Epithelial cell of proximal tubule (primary cell): ENCODE measurements around the gene PARP12. TPM values are rescaled to one million over a fixed set of nuclear protein-coding genes. Genes with fewer than 3 reads are reported as not detected.

Source experiments
- DNase-seq: peaks from one replicate; pipeline ENCODE4 v3.0.0-alpha.2; 2011; ENCODE audit warnings: low read depth
- H3K4me3 ChIP-seq: 2 replicates; pipeline ENCODE4 v1.5.1; 2011; ENCODE audit warnings: low read depth, mild to moderate bottlenecking, low read length
- CTCF ChIP-seq: conservative IDR thresholded peaks from 2 replicates; pipeline ENCODE4 v1.5.1; 2012; ENCODE audit warnings: low read depth, mild to moderate bottlenecking, low read length
- total RNA-seq: library from RNA; depleted of rRNA; stranded (reverse); fragments of >200 nt; gene quantifications from 2 replicates; pipeline ENCODE4 v1.2.3, GENCODE V29; 2015

The PARP12 gene
- total RNA-seq, 1 donor from 2014 or later, result 20.9 TPM

DNA sequence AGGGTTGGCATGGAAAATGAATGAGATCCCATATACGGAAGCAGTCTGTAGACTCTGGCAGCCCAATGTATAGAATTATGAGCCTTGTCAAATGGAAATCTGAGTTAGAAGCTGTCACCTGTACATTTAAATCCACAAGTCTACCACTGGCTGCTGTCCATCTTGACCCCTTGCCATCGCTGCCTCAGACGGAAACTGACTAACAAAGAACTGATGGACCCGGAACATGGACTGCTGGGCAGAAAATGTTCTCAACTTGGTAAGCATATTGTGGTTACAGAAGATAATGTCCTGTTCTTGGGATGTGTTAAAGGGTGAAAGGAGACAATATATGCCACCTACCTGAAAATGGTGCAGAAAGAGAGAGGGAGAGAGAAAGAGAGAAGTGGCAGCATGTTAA is 37.5 kb downstream of the PARP12 start:
- no peak for DNase-seq
- no peak overlapping the region for H3K4me3 ChIP-seq
- no peak for TF ChIP-seq CTCF

GRCh38 chr7:140024585-140024984 is 38.2 kb downstream of the PARP12 start:
- DNase-seq, result no peak
- H3K4me3 ChIP-seq, result no peak overlapping the region
- no peak for TF ChIP-seq CTCF

DNA sequence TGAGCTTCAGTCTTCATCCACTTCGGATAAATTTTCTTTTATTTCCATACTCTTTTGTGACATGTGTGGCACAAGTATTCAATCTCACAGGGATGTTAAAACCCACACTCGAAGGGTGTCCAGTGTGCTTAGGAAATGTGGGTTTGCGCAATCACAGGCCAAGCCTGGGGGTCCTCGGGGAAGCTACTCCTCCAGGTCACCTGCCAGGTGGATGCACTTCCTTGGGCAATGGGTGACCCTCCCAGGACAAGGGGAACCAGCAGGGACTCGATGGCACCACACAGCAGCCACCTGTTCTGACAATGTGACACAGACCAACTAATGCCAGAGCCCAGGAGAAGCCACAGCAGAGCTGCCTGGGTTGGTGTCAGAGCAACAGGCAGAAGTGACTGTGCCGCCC is 39.0 kb downstream of the PARP12 start:
- no peak for TF ChIP-seq CTCF

GRCh38 chr7:140022582-140023211 is 40.1 kb downstream of the PARP12 start:
- no peak for DNase-seq
- no peak overlapping the region for H3K4me3 ChIP-seq
- no peak for TF ChIP-seq CTCF

More for the DNA sequence above, 39.0 kb downstream of the PARP12 start:
- no peak for DNase-seq
- H3K4me3 ChIP-seq, result no peak overlapping the region

- DNase-seq, result no peak
- no peak overlapping the region for H3K4me3 ChIP-seq
- TF ChIP-seq CTCF, result no peak
Observed at GRCh38 chr7:140021603-140022002, 41.1 kb downstream of the PARP12 start.

- no peak for DNase-seq
- no peak for TF ChIP-seq CTCF
- H3K4me3 ChIP-seq, result no peak overlapping the region
Observed at GRCh38 chr7:140019606-140020005, 43.1 kb downstream of the PARP12 start.

- TF ChIP-seq CTCF, result no peak
- no peak overlapping the region for H3K4me3 ChIP-seq
- DNase-seq, result no peak
Observed at GRCh38 chr7:140019172-140019571, 43.6 kb downstream of the PARP12 start.
